H1 (cell line): Measurements from ENCODE around the gene LAPTM4A. TPM values are rescaled to one million over a fixed set of nuclear protein-coding genes. Genes with fewer than 3 reads are reported as not detected.

Source experiments
- CREB1 ChIP-seq: IDR thresholded peaks from 2 replicates; pipeline ENCODE4 v1.6.1; 2012; ENCODE audit warnings: inconsistent platforms
- E2F6 ChIP-seq: IDR thresholded peaks from 2 replicates; pipeline ENCODE4 v1.6.1; 2012; ENCODE audit warnings: inconsistent platforms
- JUND ChIP-seq: IDR thresholded peaks from 2 replicates; pipeline ENCODE4 v1.6.1; 2011; ENCODE audit warnings: mild to moderate bottlenecking, improper control_type of control experiment, low read length
- MAX ChIP-seq: IDR thresholded peaks from 2 replicates; pipeline ENCODE4 v1.6.1; 2012; ENCODE audit warnings: inconsistent platforms
- NANOG ChIP-seq: IDR thresholded peaks from 2 replicates; pipeline ENCODE4 v1.6.1; 2011; ENCODE audit warnings: low read length, low read depth, mild to moderate bottlenecking, inconsistent platforms; ENCODE audit not compliant: insufficient read depth, poor library complexity, severe bottlenecking
- SP1 ChIP-seq: IDR thresholded peaks from 2 replicates; pipeline ENCODE4 v1.6.1; 2011; ENCODE audit warnings: low read depth, low read length
- polyA plus RNA-seq, 7 experiments: library from polyadenylated mRNA; depleted of rRNA in 3 of 7; stranded (reverse) in 5 of 7; unstranded in 2 of 7; fragments of >200 nt in 5 of 7; fragments of 200-250 nt in 2 of 7; gene quantifications; 1 replicate in 5 of 7; 2 replicates in 1 of 7; 4 replicates in 1 of 7; pipeline versions ENCODE4 v1.2.1 to v1.2.3, GENCODE V29; 2011 to 2013; ENCODE audit warnings: missing spikeins in 2 of 7, mixed read lengths in 2 of 7
- total RNA-seq: library from RNA; stranded (reverse); fragmentation: NEBNext Ultra II Directional; extraction: Animal tissue kit (Norgen Biotek cat#: 25700); gene quantifications from 2 replicates; pipeline ENCODE4 v1.2.1, GENCODE V29; 2021
- TF ChIP-seq, protein P1 (sequence below), 3 experiments: IDR thresholded peaks; 1 replicate in 2 of 3; 2 replicates in 1 of 3; pipeline versions ENCODE4 v1.5.1 to v1.6.1; 2011; ENCODE audit warnings: low read length in 3 of 3, mild to moderate bottlenecking in 3 of 3, inconsistent platforms in 2 of 3, low read depth in 1 of 3, moderate library complexity in 1 of 3; ENCODE audit not compliant: insufficient read depth in 1 of 3; ENCODE audit errors: control extremely low read depth in 1 of 3

Gene LAPTM4A
- total and polyA plus RNA-seq, 2 of the 8 experiments (the other 6 are each of a cell fraction or from before 2014, with no cell fraction given), result 193 to 419 TPM

- TF ChIP-seq SP1 (peak; percentile 38; the same call in 1 of the 2 replicates), NANOG (no peak), E2F6 (no peak), JUND (peak; percentile 91), MAX (peak; percentile 68), CREB1 (peak; percentile 66)
- TF ChIP-seq, protein P1, sequence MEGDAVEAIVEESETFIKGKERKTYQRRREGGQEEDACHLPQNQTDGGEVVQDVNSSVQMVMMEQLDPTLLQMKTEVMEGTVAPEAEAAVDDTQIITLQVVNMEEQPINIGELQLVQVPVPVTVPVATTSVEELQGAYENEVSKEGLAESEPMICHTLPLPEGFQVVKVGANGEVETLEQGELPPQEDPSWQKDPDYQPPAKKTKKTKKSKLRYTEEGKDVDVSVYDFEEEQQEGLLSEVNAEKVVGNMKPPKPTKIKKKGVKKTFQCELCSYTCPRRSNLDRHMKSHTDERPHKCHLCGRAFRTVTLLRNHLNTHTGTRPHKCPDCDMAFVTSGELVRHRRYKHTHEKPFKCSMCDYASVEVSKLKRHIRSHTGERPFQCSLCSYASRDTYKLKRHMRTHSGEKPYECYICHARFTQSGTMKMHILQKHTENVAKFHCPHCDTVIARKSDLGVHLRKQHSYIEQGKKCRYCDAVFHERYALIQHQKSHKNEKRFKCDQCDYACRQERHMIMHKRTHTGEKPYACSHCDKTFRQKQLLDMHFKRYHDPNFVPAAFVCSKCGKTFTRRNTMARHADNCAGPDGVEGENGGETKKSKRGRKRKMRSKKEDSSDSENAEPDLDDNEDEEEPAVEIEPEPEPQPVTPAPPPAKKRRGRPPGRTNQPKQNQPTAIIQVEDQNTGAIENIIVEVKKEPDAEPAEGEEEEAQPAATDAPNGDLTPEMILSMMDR (IDR thresholded peaks at IDR 0.05; ENCODE audit: control extremely low read depth in 1 of 3, insufficient read depth in 1 of 3, low read depth in 1 of 3, low read length in 3 of 3), result peak; percentile 97 to 99 (median 99)
These were observed 46.7 kb upstream of the LAPTM4A start (continued) for GRCh38 chr2:20097889-20098714.
